NCI-H1436 (cell line): ENCODE measurements around the gene FBXL13.
"Not testable (repeated sequence)": the region's sequence is repeated elsewhere in the genome, so short reads cannot be mapped to it uniquely, and the experiment has no call there.

Source experiments
- DNase-seq: peaks from one replicate; lab custom pipeline; 2025; lab: John Stamatoyannopoulos, UW

The FBXL13 gene

GRCh38 chr7:102982235-102982634, 92.4 kb downstream of the FBXL13 start:
- no peak for DNase-seq

GRCh38 chr7:102981451-102981850, 93.1 kb downstream of the FBXL13 start:
- DNase-seq: no peak

- no peak for DNase-seq
Observed at GRCh38 chr7:102979670-102980069, 94.9 kb downstream of the FBXL13 start.

GRCh38 chr7:102978284-102978683, 96.3 kb downstream of the FBXL13 start:
- DNase-seq: no peak

DNA sequence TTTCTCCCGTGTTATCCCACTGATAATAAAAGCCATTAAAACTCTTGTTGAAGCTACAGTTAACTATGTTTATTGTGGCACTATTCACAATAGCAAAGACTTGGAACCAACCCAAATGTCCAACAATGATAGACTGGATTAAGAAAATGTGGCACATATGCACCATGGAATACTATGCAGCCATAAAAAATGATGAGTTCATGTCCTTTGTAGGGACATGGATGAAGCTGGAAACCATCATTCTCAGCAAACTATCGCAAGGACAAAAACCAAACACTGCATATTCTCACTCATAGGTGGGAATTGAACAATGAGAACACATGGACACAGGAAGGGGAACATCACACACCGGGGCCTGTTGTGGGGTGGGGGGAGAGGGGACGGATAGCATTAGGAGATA, 97.0 kb downstream of the FBXL13 start:
- not testable (repeated sequence) for DNase-seq

- no peak for DNase-seq
Observed at GRCh38 chr7:102976493-102976892, 98.1 kb downstream of the FBXL13 start.

DNA sequence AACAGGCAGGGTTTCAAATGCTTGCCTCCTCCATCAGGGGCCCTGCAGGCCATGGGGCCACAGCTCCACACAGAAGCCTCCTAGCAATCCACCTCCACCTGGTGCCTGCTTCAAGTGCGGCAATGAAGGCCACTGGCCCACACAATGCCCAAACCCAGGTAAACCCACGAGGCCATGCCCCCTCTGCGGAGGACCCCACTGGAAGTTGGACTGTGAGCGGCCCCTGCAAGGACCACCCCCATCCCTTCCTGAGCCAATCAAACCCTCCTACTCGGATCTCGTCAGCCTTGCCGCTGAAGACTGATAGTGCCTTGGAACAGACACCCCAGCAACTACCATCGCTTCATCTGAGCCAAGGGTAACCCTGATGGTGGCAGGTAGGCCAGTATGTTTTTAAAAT, 98.7 kb downstream of the FBXL13 start:
- DNase-seq: no peak

DNA sequence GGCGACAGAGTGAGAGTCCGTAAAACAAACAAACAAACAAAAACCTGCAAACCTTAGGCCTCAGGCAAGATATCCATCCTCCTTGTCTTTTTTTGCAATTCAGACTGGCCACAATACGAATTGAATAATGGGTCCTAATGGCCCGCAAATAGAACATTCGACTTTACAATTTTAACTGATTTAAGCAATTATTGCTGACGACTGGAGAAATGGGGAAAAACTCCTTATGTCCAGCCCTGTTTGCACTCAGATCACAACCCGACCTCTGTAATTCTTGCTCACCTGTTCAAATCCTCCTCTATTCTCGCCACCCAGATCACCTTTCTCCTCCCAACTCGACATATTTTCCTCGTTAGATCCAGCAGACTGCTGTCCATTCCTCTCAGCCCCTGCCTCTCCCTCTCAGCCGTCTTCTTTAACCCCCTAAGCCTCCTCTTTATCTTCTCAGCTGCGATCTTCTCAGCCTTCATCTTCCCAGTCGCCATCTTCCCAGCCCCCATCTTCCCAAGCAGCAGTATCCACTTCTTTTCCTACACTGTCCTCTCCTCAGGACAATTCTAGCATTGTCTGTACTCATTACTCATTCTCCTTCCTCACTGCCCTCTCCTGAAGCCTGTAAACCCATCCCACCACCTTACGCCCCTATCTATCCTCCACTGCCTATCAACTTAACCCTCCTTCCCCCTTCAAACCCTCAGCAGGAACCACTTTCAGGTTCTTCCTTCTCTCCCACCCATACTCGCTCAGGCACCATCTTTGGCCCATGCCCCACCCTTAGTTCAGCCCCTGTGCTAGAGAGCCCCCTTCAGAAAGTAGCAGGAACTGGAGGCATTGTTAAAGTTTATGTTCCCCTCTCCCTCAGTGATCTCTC, 100.0 kb downstream of the FBXL13 start:
- DNase-seq: no peak

GRCh38 chr7:102973096-102973802, 101.3 kb downstream of the FBXL13 start:
- no peak for DNase-seq

DNA sequence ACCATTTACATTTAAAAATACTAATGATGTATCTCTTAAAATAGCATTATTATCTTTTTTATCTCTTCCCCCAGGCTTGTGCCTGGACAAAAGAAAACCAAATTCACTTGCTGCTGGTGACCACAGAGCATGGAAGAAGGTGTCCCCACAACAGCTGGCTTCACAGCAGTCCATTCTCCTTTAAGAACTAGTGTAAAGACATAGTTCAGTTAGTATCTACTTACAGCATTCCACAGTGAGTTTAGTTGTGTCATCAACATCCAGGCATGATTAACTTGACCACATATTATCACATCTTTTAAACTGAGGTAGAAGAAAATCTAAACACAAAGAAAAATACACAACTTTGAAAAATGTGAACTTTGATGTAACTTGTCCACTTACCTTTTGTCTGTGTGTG, 106.8 kb downstream of the FBXL13 start:
- no peak for DNase-seq

DNA sequence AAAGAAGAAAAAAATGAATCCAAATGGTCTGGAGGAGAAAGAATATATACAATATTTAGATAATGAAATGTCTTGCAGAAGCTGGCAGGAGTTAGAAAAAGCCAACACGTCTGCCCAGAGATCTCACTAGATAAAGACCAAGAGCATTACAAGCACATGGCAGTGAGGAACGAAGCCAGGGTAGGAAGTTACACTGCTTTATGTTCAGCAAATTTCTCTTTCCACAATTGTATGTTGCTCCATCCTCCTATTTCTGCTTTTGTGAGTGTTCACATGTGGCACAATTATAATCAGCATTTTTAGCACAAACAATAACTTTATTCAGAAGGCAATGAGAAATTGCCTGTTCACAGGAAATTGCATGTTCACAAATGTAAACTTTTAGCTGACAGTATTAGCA, 108.1 kb downstream of the FBXL13 start:
- DNase-seq: no peak

DNA sequence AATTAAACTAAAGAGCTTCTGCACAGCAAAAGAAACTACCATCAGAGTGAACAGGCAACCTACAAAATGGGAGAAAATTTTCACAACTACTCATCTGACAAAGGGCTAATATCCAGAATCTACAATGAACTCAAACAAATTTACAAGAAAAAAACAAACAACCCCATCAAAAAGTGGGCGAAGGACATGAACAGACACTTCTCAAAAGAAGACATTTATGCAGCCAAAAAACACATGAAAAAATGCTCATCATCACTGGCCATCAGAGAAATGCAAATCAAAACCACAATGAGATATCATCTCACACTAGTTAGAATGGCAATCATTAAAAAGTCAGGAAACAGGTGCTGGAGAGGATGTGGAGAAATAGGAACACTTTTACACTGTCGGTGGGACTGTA, 112.6 kb downstream of the FBXL13 start:
- DNase-seq: not testable (repeated sequence)

DNA sequence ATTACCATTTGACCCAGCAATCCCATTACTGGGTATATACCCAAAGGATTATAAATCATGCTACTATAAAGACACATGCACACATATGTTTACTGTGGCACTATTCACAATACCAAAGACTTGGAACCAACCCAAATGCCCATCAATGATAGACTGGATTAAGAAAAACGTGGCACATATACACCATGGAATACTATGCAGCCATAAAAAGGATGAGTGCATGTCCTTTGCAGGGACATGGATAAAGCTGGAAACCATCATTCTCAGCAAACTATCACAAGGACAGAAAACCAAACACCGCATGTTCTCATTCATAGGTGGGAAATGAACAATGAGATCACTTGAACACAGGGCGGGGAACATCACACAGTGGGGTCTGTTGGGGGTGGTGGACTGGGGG, 116.6 kb downstream of the FBXL13 start:
- DNase-seq: not testable (repeated sequence)

- not testable (repeated sequence) for DNase-seq
Observed at GRCh38 chr7:102954359-102954758, 120.2 kb downstream of the FBXL13 start.

GRCh38 chr7:102953406-102953805, 121.2 kb downstream of the FBXL13 start:
- no peak for DNase-seq

DNA sequence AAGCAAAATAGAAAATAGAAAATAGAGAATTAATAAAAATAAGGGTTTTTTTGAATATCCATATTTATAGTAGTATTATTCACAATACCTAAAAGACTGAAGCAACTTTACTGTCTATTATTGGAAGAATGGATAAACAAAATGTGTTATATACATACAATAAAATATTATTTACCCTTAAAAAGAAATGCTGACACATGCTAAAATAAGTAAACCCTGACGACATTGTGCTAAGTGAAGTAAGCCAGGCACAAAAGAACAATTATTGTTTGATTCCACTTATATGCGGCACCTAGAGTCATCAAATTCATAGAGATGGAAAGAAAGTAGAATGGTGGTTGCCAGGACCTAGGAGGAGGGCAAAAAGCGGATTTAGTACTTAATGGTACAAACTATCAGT, 122.8 kb downstream of the FBXL13 start:
- no peak for DNase-seq

DNA sequence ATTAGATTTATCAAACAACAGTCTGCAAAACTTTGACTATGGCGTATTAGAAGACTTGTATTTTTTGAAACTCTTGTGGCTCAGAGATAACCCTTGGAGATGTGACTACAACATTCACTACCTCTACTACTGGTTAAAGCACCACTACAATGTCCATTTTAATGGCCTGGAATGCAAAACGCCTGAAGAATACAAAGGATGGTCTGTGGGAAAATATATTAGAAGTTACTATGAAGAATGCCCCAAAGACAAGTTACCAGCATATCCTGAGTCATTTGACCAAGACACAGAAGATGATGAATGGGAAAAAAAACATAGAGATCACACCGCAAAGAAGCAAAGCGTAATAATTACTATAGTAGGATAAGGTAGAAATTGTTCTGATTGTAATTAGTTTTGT, 130.4 kb downstream of the FBXL13 start:
- no peak for DNase-seq

DNA sequence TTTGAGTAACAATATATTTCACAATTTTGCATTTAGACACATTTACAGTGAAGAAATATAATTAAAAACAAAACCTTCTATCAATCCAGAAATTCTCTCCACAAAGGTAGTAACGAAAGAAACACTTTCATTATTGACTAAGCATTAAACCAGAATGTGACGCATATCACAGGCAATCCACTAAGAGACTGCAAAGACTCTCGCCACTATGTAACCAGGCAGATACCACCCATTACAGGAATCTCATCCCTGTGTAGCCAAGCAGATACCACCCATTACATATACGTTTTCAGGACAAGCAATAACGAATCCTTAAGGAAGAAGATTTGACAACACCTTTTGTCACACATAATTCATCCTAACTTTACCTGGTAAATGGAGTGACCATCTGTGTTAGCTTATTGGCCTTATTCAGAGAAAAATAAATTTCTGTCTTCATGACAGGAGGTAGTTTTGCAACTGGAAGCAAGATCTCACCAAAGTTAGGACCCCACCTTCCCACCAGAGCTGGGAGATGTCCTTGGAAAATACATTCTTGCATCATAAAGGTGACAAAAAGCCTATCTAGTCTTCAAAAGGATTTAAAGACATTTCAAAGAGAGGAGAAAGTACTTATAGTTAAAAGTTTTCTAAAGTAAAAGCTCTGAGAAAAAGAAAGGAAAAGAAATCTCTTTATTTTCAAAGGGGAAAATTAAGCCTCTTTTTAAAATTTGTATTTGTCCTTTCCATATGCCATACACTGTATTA, 131.0 kb downstream of the FBXL13 start:
- DNase-seq: no peak

DNA sequence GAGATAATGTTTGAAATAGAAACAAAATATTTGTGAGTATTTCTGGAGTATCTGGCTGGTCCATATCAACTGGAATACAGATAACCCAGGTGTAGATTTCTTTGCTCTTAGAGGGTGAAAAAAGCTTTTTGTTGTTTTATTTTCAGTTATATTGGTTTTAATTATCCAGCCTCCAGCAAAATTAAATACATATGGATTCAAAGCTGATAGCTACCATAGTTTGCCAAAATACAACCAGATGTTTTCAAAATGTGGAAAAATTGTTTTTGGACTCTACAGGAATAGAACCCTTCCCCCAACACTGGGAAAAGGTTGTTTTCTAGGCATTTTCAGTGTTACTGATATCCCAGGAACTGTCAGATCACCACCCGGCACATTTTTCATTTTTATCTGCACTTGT, 131.7 kb downstream of the FBXL13 start:
- DNase-seq: no peak

- DNase-seq: no peak
Observed at GRCh38 chr7:102942181-102942866, 132.3 kb downstream of the FBXL13 start.

DNA sequence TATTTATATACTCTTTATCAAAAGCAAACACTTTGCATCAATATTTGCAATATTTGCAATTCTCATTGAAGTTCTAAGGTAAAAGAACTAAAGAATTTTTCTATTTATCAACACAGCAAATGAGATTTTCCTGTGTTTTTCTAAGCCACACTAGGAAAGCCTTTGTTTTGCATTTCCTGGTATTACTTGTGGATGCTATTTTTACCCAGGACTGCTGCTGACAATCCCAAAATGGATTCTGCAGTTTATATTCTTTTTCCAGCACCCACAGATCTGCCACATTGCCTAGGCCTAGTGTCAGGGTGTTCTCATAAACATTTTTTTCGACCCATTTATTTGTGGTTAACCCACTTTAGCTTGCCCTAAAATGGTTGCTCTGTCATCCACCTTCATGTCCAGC, 135.9 kb downstream of the FBXL13 start:
- no peak for DNase-seq

DNA sequence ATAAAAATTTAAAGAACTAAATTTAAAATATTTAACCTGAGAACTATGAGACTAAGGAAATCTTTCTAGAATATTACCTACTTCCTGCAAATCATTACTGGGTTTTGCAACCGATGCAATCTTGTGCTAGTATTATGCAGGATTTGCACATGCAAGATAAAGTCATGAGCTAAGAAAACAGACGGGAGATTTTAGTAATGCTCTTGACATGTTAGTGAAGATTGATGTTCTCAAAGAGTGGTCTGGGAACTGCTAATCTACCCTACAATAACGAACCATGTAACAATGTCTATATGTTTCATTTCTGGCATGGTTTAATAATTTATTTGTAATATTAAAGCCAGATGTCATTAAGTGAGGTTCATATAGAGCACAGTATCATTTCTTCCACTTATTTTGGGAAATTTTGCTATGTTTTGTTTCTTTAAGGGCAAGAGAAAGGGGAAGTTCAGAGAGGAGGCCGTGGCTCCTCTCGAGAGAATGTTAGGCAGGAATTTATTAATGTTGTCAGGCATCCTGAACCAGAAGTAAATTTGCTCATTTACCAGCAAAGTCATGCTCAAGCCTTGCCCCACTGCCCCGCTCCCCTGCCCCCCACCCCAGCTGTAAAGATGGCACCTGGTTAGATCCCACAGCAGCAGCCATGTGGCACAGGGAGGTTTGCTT, 139.0 kb downstream of the FBXL13 start:
- no peak for DNase-seq
